Measurements from ENCODE around the gene ZNF24. TPM values are rescaled to one million over a fixed set of nuclear protein-coding genes. Genes with fewer than 3 reads are reported as not detected.

The ZNF24 gene
- total RNA-seq, 6 experiments from 2014 or later = 34.4 to 40.0 (median 36.1) TPM

- H3K4me1 Mint-ChIP-seq (ENCODE audit: low read depth) = peaks cover 40% of the 10 kb centered on the region
- peaks cover 6% of the 10 kb centered on the region for H3K9me3 Mint-ChIP-seq
- no peak overlapping the region for H3K4me3 Mint-ChIP-seq
- TF ChIP-seq CTCF (IDR thresholded peaks at IDR 0.05) = no peak
- peak overlapping the region; percentile 51 for H3K27ac Mint-ChIP-seq
- peaks cover 13% of the 10 kb centered on the region; the same call in 1 of the 2 replicates for H3K36me3 Mint-ChIP-seq (ENCODE audit: low read depth)
- DNase-seq = peak; percentile 31
- no peaks in the 10 kb centered on the region for H3K27me3 Mint-ChIP-seq (ENCODE audit: insufficient read depth)
Measured at GRCh38 chr18:35322486-35323458, 21.4 kb downstream of the ZNF24 start.

GRCh38 chr18:35311496-35311895, 32.7 kb downstream of the ZNF24 start:
- no peak overlapping the region; the same call in 1 of the 2 replicates for H3K4me3 Mint-ChIP-seq
- peaks cover 87% of the 10 kb centered on the region for H3K9me3 Mint-ChIP-seq
- DNase-seq = peak; percentile 47
- TF ChIP-seq CTCF (IDR thresholded peaks at IDR 0.05) = no peak
- H3K27ac Mint-ChIP-seq = no peak overlapping the region
- H3K36me3 Mint-ChIP-seq (ENCODE audit: low read depth) = peaks cover 69% of the 10 kb centered on the region
- H3K4me1 Mint-ChIP-seq (ENCODE audit: low read depth) = peaks cover 17% of the 10 kb centered on the region
- H3K27me3 Mint-ChIP-seq (ENCODE audit: insufficient read depth) = no peaks in the 10 kb centered on the region

GRCh38 chr18:35306588-35307250, 37.5 kb downstream of the ZNF24 start:
- Mint-ChIP-seq H3K4me3 (no peak overlapping the region), H3K9me3 (peaks cover 96% of the 10 kb centered on the region), H3K27ac (no peak overlapping the region), H3K36me3 (ENCODE audit: low read depth) (peaks cover 94% of the 10 kb centered on the region), H3K4me1 (ENCODE audit: low read depth) (peaks cover 15% of the 10 kb centered on the region), H3K27me3 (ENCODE audit: insufficient read depth) (no peaks in the 10 kb centered on the region)
- TF ChIP-seq CTCF (IDR thresholded peaks at IDR 0.05) = no peak
- no peak for DNase-seq

DNA sequence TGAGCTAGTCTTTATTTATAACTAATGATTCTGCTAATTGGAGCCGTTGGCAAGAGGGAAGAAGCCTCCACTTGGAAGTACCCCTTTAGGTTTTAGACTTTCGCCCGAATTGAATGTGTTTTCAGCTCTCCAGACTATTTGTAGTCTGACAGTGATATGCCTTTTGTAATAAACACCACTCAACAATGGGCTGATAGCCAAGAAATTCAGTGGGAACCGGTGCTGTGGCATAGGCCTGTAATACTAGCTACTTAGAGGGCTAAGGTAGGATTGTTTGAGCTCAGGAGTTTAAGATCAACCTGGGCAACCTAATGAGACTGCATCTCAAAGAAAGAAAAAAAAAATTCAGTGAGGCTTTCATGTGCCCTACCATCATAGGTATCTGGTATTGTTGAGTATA, 40.6 kb downstream of the ZNF24 start:
- DNase-seq = no peak
- Mint-ChIP-seq H3K9me3 (peaks cover 96% of the 10 kb centered on the region), H3K4me3 (no peak overlapping the region), H3K4me1 (ENCODE audit: low read depth) (no peaks in the 10 kb centered on the region), H3K36me3 (ENCODE audit: low read depth) (peaks cover 97% of the 10 kb centered on the region), H3K27me3 (ENCODE audit: insufficient read depth) (no peaks in the 10 kb centered on the region), H3K27ac (no peak overlapping the region)
- TF ChIP-seq CTCF (IDR thresholded peaks at IDR 0.05) = no peak

GRCh38 chr18:35296060-35296459, 48.2 kb downstream of the ZNF24 start:
- Mint-ChIP-seq H3K4me3 (no peak overlapping the region), H3K27me3 (ENCODE audit: insufficient read depth) (peaks cover 2% of the 10 kb centered on the region; the same call in 1 of the 2 replicates), H3K36me3 (ENCODE audit: low read depth) (peaks cover 100% of the 10 kb centered on the region), H3K27ac (no peak overlapping the region), H3K9me3 (peaks cover 67% of the 10 kb centered on the region), H3K4me1 (ENCODE audit: low read depth) (peaks cover 14% of the 10 kb centered on the region)
- TF ChIP-seq CTCF (IDR thresholded peaks at IDR 0.05) = no peak
- no peak for DNase-seq

All from HFFc6 (cell line).